Muscle of leg (tissue), 11 donors: ENCODE results near the gene CEBPZ. TPM values are rescaled to one million over a fixed set of nuclear protein-coding genes. Genes with fewer than 3 reads are reported as not detected.

Experiments used
- DNase-seq: peaks from one replicate; pipeline ENCODE4 v3.0.0; 2013
- H3K27ac ChIP-seq: one replicate; pipeline ENCODE4 v1.5.1; 2013; ENCODE audit warnings: mild to moderate bottlenecking, low read length, control low read depth
- H3K27me3 ChIP-seq: one replicate; pipeline ENCODE4 v1.6.1; 2013; ENCODE audit warnings: low read length; ENCODE audit not compliant: control insufficient read depth, insufficient read depth
- H3K36me3 ChIP-seq: one replicate; pipeline ENCODE4 v1.6.1; 2013; ENCODE audit warnings: low read length; ENCODE audit not compliant: control insufficient read depth, insufficient read depth
- H3K4me1 ChIP-seq: one replicate; pipeline ENCODE4 v1.6.1; 2013; ENCODE audit warnings: low read length; ENCODE audit not compliant: control insufficient read depth, insufficient read depth
- H3K4me3 ChIP-seq: one replicate; pipeline ENCODE4 v1.5.1; 2013; ENCODE audit warnings: low read length, control low read depth
- H3K9me3 ChIP-seq: replicated peaks from 2 replicates; pipeline ENCODE4 v1.6.1; 2013; ENCODE audit warnings: low read depth, low read length; ENCODE audit not compliant: control insufficient read depth
- WGBS: methylation state at CpG from one replicate; pipeline ENCODE4 v1.1.5; 2013; ENCODE audit warnings: missing lambda C conversion rate; ENCODE audit not compliant: insufficient coverage; 5-methylcytosine and 5-hydroxymethylcytosine counted together
- polyA plus RNA-seq, 8 donors: library from polyadenylated mRNA; unstranded; fragments of 120-200 nt; gene quantifications; one replicate each; pipeline versions ENCODE4 v1.2.1 to v1.2.3, GENCODE V29; 2013; ENCODE audit warnings: inconsistent platforms in 1 of 8, low replicate concordance in 1 of 8; ENCODE audit not compliant: insufficient read length in 8 of 8, insufficient read depth in 1 of 8
- total RNA-seq: library from RNA; stranded (reverse); fragments of 120-200 nt; gene quantifications from one replicate; pipeline ENCODE4 v1.2.4, GENCODE V29; 2013

The CEBPZ gene
- total and polyA plus RNA-seq, 9 donors, result 34.5 to 56.9 (median 40.1) TPM

DNA sequence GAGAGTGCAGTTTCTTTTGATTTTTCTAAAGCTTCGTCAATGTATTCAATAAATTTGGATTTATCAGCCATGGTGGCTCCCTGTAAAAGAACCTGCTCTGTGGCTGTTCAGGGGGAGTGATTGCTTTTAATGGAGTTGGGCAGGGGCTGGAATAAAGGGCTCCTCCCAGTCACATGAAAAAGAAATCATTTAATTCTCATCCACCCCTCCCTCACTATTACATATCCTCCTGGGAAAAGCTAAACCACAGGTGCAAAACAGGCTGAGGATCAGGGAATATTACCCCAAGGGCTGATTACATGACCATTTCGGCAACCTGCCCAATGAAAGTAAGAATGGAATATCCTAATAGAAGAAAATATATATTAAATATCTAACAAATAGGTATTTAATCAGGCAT is 42.8 kb downstream of the CEBPZ start, which contains the start of gene SULT6B1:
Gene SULT6B1, minus strand, starts transcription at position 101 of the 400 bp plus-strand sequence. Its CDS starts 30 bp downstream, at position 71.
- DNase-seq, result no peak
- no peaks in the 10 kb centered on the region for H3K9me3 ChIP-seq
- no peak within 1 kb of the TSS for H3K27ac ChIP-seq
- H3K4me1 ChIP-seq, result no peaks in the 10 kb centered on the region
- H3K27me3 ChIP-seq, result peaks cover 7% of the 10 kb centered on the region
- H3K4me3 ChIP-seq, result no peak within 1 kb of the TSS
- 83% methylated on average over 1 of the region's 2 CpGs for WGBS
- H3K36me3 ChIP-seq, result no peaks in the 10 kb centered on the region

DNA sequence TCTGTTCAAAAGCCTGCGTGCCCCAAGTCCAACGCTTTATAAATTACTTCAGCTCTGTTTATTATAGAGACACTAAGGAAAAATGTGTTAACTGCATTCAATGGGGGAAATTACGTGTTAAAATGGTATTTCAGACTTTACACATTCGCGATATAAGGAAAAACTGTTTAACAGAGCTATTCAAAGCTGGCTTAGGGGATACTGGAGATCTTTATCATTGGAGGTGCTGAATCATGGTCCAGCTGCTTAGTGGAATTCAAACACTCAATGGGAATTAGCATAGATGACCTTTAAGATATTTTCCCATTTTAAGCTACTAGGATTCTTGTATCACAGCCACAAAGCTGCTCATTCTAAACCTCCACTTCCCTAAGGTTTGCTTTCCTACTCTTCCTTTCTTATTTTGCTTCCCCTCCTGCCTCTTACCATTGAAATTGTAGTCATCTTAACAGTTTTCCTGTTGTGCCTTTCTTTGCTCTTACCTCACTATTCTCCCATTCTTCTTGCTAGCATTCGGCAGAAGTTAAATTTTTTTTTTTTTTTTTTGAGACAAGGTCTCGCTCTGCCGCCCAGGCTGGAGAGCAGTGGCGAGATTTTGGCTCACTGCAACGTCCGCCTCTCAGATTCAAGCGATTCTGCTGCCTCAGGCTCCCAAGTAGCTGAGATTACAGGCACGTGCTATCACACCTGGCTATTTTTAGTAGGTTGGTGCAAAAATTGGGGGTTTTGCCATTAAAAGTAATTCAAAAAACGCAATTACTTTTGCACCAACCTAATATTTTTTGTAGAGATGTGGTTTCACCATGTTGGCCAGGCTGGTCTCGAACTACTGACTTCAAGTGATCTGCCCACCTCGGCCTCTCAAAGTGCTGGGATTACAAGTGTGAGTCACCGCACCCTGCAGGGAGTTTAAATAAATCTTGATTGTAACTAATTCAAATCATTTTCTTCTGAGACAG is 49.4 kb downstream of the CEBPZ start:
- Histone ChIP-seq H3K4me1 (no peaks in the 10 kb centered on the region), H3K36me3 (no peaks in the 10 kb centered on the region), H3K9me3 (no peaks in the 10 kb centered on the region), H3K4me3 (no peak overlapping the region), H3K27ac (no peak overlapping the region), H3K27me3 (peaks cover 2% of the 10 kb centered on the region)
- 70% methylated on average over 8 of the region's 17 CpGs for WGBS
- DNase-seq, result no peak

DNA sequence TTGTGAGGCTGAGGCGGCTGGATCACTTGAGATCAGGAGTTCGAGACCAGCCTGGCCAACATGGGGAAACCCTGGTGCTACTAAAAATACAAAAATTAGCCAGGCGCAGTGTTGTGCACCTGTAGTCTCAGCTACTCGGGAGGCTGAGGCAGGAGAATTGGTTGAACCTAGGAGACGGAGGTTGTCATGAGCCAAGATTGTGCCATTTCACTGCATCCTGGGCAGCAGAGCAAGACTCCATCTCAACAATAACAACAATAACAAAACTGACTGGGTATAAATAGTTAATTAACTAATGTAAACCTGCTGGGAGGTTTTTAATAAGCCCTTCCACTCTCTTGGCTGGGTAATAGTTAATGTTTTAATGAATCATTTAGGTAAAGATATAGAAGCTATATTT is 50.8 kb downstream of the CEBPZ start:
- Histone ChIP-seq H3K27me3 (no peaks in the 10 kb centered on the region), H3K27ac (no peak overlapping the region), H3K4me3 (no peak overlapping the region), H3K36me3 (no peaks in the 10 kb centered on the region), H3K9me3 (no peaks in the 10 kb centered on the region), H3K4me1 (no peaks in the 10 kb centered on the region)
- WGBS, result 90% methylated on average over 4 of the region's 5 CpGs
- DNase-seq, result no peak

- DNase-seq, result peak; percentile 45
- H3K36me3 ChIP-seq, result no peaks in the 10 kb centered on the region
- 10% methylated on average over 2 of the region's 4 CpGs for WGBS
- no peak overlapping the region for H3K4me3 ChIP-seq
- H3K27ac ChIP-seq, result no peak overlapping the region
- no peaks in the 10 kb centered on the region for H3K9me3 ChIP-seq
- H3K4me1 ChIP-seq, result no peaks in the 10 kb centered on the region
- H3K27me3 ChIP-seq, result no peaks in the 10 kb centered on the region
Measured at GRCh38 chr2:37180006-37180639, 51.3 kb downstream of the CEBPZ start.

GRCh38 chr2:37173741-37174140 is 57.7 kb downstream of the CEBPZ start:
- H3K27ac ChIP-seq, result no peak overlapping the region
- no peaks in the 10 kb centered on the region for H3K9me3 ChIP-seq
- DNase-seq, result no peak
- no peak overlapping the region for H3K4me3 ChIP-seq
- no peaks in the 10 kb centered on the region for H3K36me3 ChIP-seq
- H3K4me1 ChIP-seq, result no peaks in the 10 kb centered on the region
- H3K27me3 ChIP-seq, result no peaks in the 10 kb centered on the region
- 63% methylated on average over 1 of the region's 1 CpG for WGBS

DNA sequence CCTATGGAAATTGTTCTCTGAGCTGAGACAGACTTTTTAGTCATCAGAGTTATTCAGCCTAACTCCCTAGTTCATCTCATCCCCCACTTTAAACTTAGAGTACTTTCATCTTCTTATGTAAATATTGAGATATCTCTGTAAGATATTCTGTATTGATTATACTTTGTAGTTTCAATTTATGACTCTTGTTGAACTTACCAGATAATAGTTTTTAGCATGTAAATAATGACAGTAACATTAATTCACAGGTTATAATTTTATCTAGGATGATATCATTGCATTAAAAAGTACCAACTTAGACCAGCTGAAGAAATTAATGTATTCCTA is 59.8 kb downstream of the CEBPZ start:
- Histone ChIP-seq H3K9me3 (no peaks in the 10 kb centered on the region), H3K4me1 (no peaks in the 10 kb centered on the region), H3K4me3 (no peak overlapping the region), H3K27me3 (no peaks in the 10 kb centered on the region), H3K36me3 (no peaks in the 10 kb centered on the region), H3K27ac (no peak overlapping the region)
- DNase-seq, result no peak

DNA sequence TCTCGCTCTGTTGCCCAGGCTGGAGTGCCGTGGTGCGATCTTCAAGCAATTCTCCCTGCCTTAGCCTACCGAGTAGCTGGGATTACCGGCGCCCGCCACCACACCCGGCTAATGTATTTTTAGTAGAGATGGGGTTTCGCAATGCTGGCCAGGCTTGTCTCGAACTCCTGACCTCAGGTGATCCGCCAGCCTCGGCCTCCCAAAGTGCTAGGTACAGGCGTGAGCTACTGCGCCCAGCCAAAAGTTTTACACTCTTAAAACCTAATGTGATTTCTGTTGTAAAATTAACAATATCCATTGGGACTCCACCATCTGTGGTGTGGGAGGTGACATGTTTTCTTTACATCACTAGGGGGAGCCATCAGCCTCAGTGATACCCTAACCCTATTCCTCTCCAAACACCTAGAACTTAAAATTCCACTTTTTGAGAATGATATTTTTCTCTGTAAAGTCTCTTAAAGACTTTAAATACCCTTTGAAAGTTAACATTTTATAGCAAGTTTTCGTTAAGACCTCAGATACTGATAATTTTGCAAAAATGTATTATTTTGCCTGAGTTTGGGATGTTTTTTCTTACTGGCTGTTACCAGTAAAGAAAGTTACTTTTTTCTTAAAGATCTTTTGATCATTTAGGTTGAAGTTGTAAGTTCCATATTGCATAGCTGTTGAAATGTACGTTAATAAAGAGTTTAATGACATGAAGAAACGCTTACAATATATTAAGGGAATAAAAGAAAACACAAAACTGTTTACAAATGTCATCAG is 63.0 kb downstream of the CEBPZ start:
- WGBS, result no CpG with 5 or more reads among the region's 17 CpGs
- H3K27me3 ChIP-seq, result no peaks in the 10 kb centered on the region
- H3K27ac ChIP-seq, result no peak overlapping the region
- DNase-seq, result peak; percentile 30
- H3K9me3 ChIP-seq, result peaks cover 8% of the 10 kb centered on the region
- no peaks in the 10 kb centered on the region for H3K4me1 ChIP-seq
- H3K36me3 ChIP-seq, result no peaks in the 10 kb centered on the region
- H3K4me3 ChIP-seq, result no peak overlapping the region

GRCh38 chr2:37167636-37168180 is 63.7 kb downstream of the CEBPZ start:
- WGBS, result no CpG with 5 or more reads among the region's 3 CpGs
- H3K9me3 ChIP-seq, result peaks cover 8% of the 10 kb centered on the region

GRCh38 chr2:37164757-37165156 is 66.6 kb downstream of the CEBPZ start:
- Histone ChIP-seq H3K4me3 (no peak overlapping the region), H3K27ac (no peak overlapping the region), H3K4me1 (no peaks in the 10 kb centered on the region), H3K27me3 (no peaks in the 10 kb centered on the region), H3K36me3 (no peaks in the 10 kb centered on the region), H3K9me3 (peaks cover 8% of the 10 kb centered on the region)
- WGBS, result no CpG with 5 or more reads among the region's 1 CpG
- DNase-seq, result no peak

More at GRCh38 chr2:37167636-37168180, 63.7 kb downstream of the CEBPZ start:
- H3K36me3 ChIP-seq, result no peaks in the 10 kb centered on the region
- H3K4me1 ChIP-seq, result no peaks in the 10 kb centered on the region
- no peak overlapping the region for H3K4me3 ChIP-seq
- no peak overlapping the region for H3K27ac ChIP-seq
- DNase-seq, result no peak
- H3K27me3 ChIP-seq, result no peaks in the 10 kb centered on the region
